Measurements from ENCODE around the gene GATD1.

Gene GATD1

DNA sequence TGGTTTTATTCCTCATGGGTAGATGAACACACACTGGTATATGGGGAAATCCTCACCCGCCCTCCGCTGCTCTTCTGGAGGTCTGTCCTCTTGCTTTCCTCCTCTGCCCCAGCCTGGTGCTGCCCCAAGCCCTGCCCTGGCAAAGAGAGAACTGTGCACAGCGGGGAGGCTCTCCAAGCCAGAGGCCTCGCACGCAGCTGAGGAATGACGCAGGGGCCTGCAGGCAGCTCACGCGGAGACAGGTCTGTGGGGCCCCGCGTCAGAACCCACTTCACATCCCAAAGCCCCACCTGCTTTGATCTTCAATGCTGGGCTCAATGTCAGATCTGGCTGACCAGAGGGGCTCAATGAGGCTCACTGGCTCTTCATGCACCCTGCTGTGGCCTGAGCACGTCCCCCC is 10.0 kb downstream of the GATD1 start:
- TF ChIP-seq, protein P1, sequence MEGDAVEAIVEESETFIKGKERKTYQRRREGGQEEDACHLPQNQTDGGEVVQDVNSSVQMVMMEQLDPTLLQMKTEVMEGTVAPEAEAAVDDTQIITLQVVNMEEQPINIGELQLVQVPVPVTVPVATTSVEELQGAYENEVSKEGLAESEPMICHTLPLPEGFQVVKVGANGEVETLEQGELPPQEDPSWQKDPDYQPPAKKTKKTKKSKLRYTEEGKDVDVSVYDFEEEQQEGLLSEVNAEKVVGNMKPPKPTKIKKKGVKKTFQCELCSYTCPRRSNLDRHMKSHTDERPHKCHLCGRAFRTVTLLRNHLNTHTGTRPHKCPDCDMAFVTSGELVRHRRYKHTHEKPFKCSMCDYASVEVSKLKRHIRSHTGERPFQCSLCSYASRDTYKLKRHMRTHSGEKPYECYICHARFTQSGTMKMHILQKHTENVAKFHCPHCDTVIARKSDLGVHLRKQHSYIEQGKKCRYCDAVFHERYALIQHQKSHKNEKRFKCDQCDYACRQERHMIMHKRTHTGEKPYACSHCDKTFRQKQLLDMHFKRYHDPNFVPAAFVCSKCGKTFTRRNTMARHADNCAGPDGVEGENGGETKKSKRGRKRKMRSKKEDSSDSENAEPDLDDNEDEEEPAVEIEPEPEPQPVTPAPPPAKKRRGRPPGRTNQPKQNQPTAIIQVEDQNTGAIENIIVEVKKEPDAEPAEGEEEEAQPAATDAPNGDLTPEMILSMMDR (IDR thresholded peaks at IDR 0.05; ENCODE audit: extremely low read depth, missing control alignments): no peak
- no peak for DNase-seq (ENCODE audit: low spot score)

DNA sequence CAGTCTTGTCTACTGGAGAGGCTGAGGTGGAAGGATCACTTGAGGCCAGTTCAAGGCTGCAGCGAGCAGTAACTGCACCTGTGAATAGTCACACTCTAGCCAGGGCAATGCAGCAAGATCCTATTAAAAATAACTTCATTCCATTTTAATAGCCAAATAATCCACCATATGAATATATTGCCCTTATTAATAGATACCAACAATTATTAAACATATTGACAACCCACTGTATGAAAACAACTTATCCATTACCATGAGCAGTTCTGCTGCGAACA is 10.4 kb downstream of the GATD1 start:
- DNase-seq (ENCODE audit: low spot score): no peak
- TF ChIP-seq, protein P1 (IDR thresholded peaks at IDR 0.05; ENCODE audit: extremely low read depth, missing control alignments): no peak

DNA sequence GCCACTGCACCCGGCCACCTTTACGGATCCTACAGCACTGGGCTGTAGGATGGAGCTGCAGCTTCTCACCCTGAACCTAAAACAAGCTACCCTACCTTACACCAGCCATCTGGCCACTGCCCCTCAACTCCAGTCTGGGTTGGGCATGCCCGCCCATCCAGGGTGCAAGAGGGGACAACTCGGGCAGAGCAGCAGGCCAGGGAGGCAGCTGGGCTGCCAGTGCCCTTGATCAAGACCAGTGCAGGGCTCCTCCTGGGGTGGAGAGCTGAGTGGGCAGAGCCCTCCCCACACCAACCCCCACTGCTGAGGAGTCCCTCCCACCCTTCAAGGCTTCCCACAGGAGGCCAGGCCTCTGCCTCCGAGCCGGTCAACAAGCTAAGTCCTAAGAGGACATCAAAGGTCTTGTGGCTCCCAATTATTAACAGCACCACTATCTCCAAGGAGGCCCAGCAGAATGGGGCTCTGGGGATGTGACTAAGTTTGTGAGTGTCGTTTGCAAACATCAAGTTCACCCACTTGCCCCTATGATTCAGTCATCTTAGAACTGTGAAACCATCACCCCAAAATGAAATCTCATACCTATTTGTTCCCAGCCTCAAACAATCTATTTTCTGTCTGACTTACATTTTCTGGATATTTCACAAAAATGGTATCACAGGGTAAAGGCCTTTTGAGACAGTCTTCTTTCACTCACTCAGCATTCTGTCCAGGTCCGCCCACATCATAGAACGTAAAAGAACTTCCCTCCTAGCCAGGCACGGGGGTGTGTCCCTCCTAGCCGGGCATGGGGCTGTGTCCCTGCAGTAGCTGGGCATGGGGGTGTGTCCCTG is 11.0 kb downstream of the GATD1 start:
- TF ChIP-seq, protein P1 (IDR thresholded peaks at IDR 0.05; ENCODE audit: extremely low read depth, missing control alignments): no peak
- DNase-seq (ENCODE audit: low spot score): no peak

DNA sequence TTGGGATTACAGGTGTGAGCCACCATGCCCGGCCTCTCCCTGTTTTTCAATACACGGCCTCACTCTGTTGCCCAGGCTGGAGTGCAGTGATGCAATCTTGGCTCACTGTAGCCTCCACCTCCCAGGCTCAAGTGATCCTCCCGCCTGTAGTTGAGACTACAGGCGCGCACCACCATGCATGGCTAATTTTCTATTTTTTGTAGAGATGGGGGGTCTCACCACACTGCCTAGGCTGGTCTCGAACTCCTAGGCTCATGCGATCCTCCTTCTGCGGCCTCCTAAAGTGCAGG is 11.5 kb downstream of the GATD1 start:
- TF ChIP-seq, protein P1 (IDR thresholded peaks at IDR 0.05; ENCODE audit: extremely low read depth, missing control alignments): no peak

DNA sequence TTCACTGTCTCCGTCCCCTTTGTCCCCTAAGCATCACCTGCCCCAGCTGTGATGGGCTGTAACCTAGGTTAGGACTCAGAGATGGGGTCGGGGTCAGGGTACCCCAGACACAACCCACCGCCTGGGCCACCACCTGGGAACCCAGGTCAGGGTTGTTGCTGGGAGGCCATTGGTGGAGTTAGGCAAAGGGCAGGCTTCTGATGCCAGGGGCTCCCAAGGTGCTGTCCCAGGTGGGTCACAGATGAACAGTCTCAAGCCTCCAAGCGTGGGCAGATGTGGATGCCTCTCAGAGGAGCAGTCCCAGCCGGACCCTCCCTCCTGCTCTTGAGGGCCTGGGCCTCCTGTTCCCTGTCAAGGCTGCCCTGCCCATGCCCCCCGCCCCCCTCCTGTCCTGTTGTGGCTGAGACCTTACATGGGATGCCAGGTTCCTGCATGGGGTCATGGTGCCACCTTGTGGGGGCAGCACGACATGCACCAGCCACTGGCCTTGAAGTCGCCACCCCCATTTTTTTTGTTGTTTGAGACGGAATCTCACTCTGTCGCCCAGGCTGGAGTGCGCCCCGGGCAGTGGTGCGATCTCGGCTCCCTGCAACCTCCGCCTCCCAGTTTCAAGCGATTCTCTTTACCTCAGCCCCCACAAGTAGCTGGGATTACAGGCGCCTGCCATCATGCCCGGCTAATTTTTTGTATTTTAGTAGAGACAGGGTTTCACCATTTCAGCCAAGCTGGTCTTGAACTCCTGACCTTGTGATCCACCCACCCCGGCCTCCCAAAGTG is 12.1 kb downstream of the GATD1 start:
- TF ChIP-seq, protein P1 (IDR thresholded peaks at IDR 0.05; ENCODE audit: extremely low read depth, missing control alignments): peak; percentile 47
- DNase-seq (ENCODE audit: low spot score): peak; percentile 81

More for the DNA sequence above, 11.5 kb downstream of the GATD1 start:
- DNase-seq (ENCODE audit: low spot score): no peak

DNA sequence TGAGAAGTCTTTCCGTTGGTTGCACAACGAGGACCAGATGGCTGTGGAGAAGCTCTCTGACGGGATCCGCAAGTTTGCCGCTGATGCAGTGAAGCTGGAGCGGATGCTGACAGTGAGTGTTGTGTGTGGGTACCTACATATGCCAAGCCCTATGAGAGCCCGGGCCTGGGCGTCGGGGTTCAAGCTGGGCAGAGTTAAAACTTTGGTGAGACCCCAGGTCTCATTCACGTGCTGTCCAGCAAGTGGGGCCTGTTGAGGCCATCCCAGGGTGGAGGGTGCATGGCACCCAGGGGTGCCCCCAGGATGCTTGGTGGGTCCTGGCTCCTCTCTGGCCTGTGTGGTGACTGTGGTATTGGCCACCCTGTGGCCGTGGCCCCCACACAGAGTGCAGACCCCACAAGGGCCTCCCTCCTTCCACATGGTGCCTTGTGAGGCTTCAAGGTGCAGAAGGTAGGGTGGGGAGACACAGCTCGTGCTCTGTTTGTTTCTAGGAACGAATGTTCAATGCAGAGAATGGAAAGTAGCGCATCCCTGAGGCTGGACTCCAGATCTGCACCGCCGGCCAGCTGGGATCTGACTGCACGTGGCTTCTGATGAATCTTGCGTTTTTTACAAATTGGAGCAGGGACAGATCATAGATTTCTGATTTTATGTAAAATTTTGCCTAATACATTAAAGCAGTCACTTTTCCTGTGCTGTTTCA is 12.8 kb downstream of the GATD1 start:
- TF ChIP-seq, protein P1 (IDR thresholded peaks at IDR 0.05; ENCODE audit: extremely low read depth, missing control alignments): no peak
- no peak for DNase-seq (ENCODE audit: low spot score)
